Stimulated activated naive CD4-positive, alpha-beta T cell treated with Interleukin-2 at 50 U/mL for 16 hours (primary cell): Measurements from ENCODE around the gene ARAP1.

Experiments
- DNase-seq: peaks from one replicate; lab custom pipeline; 2025; lab: John Stamatoyannopoulos, UW

ARAP1 gene

DNA sequence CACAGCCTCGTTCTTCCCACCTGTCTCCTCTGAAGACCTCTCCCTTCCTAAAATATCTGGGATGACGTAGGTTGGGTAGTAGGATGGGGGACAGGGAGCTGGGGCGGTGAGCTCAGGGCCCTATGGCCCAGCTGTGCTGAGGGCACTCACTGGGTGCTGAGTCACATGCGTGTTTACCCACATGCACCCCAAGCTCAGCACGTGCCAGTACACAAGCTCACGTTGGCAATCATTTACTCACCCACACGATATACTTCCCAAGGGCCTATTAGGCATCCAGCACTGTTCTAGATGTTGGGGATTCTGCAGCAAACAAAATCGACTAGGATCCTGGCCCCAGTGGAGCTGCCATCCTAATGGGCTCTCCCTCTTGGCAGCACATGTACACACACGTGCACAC, 28.7 kb downstream of the ARAP1 start:
- no peak for DNase-seq

DNA sequence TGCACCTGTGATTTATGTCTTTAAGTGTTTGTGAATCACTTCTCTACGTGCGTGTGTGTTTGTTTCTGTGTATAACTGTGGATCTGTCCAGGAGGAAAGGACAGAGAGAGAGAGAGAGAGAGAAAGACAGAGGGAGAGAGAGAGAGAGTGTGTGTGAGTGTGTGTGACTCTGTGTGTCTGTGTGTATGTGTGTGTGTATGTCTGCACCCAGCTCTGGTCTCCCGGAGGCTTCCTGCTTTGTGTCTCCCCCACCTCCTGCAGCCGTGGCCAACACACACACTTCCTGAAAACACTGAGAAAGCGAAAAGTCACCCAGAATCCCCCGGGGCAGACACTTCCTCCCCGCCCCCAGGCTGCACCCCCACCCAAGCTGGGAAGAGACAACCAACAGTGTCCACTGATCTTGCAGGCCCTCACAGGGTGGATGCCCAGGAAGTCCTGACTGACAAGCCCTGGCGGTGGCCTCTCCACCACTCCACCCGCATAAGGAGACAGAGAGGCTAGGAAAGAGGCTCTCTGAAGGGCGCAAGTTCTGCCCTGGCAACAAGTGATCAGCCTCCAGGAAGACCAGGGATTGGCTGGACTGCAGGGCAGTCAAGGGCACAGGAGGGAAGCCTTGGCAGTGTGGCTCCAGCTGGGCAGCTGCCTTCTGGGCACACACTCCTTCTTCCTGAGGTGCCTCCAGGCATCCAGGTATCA, 30.0 kb downstream of the ARAP1 start:
- DNase-seq: peak; percentile 84

DNA sequence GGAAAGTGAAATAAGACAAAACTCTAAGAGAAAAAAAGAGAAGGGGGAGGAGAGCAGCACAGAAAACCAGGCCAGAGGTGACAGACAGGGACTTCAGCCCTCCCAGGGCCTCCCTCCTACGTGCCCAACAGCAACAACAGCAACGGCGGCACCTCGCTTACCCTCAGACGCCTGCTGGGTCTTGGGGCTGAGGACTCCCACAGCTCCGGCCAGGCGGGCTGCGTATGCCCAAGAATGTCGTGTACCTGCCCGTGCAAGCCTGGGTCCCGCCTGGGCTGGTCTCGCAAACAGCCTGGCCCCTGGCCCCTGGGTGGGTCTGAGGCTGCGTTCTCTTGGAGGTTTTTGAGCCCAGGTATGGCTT, 30.5 kb downstream of the ARAP1 start:
- DNase-seq: peak; percentile 30

DNA sequence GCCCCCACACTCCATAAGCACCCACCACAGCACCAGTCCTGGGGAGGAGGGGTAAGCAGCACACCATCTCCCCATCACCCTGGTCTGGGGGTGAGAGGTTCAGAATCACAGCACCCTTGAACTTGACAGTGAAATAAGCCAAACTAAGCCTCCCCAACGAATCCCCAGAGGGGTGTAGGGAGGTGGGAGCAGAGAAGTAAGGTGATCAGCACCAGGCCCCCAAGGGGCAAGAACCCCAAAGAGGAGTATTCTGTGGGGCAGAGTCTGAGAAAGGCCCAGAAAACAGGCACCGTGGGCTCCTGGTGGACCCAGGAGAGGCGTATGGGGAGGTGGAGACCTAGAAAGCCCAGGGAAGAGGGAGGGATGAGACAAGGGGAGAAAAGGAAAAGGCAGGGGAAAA, 30.9 kb downstream of the ARAP1 start:
- no peak for DNase-seq

DNA sequence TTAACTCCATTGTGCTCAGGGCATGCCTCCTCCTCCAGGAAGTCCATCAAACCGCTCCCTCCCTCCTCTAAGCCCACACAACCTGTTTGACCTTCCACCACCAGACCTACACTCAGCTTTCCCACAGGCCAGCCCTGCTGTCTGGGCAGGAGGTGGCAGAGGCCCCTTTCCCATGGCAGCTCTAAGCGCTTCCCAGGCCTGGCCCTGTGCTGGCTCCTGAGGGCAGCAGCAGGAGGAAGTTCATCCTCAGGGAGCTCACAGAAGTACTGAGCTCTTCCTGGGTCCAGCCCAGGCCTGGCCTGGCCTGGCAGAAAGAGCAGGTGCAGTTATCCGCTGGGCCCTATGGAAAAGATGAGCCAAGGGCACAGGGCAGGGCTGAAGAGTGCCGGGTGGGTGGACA, 31.4 kb downstream of the ARAP1 start:
- DNase-seq: no peak

DNA sequence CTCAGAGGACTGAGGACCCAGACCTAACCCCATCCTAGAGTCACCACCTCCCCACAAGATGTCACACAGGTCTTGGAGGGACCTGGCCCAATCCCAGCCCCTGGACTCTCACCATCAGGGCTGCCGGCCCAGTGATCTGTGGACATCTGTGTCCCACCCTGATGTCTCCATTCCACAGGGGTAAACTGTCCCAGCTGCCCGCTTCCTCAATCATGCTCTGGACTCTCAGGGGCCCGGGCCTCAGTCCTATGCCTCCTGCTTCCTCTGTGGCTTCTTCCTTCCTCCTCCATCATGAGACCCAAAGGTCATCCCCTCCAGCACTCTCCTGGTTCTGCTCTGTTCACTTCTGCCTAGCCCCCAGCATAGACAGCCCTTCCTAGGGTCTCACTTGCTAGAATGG, 32.2 kb downstream of the ARAP1 start:
- no peak for DNase-seq

DNA sequence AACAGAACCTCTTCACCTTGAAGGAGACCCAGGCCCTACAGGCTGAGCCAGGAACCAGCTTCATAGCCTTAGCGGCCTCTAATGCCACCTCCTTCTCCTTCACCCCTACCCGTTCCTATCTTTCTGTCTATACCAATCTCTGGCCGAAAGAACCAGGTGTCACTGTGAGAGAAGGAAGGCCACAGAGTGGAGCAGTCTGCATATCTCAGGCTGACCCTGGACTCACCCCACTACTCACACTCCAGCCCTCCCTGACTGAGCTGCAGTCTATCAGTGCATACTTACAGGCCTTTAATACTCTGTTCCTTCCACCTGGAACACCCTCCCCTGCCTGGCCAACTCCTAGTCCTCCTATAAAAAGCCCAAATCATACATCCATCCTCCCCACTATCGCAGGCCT, 32.7 kb downstream of the ARAP1 start:
- no peak for DNase-seq

DNA sequence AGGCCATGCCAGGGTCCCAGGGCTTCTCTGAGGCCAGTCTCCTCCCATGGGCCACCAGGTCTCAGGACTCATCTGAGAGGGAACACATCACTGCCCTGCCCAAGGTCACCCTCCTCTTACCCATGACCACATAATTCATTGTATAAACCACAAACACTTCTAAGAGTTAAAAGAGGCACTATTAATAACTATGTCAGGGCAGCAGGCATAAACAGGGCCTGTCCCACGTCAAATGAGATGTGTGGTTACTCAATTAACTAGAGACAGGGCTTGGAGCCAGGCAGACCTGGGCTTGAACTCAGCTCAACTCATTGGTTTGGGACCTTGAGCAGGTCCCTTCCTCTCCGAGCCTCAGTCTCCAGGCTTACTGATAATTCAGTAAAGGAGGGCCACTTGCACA, 33.1 kb downstream of the ARAP1 start:
- DNase-seq: no peak

DNA sequence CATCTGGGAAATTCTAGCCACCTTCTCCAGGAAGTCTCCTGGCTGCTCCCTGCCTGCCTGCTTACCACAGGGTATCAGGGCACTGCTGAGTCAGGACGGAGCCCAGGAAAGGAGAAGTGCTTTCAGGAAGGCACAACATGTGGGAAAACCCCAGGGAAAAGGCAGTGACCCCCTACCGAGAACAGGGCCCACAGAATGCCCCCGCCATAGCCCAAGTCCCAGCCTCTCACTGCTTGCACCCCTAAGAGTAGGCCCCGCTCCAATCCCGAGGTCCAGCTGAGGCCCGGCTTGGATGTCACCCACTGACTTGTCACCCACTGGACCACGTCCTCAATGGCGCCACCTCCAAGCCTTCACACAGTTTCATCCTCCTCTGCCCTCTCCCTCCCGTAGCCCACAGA, 34.1 kb downstream of the ARAP1 start:
- no peak for DNase-seq

DNA sequence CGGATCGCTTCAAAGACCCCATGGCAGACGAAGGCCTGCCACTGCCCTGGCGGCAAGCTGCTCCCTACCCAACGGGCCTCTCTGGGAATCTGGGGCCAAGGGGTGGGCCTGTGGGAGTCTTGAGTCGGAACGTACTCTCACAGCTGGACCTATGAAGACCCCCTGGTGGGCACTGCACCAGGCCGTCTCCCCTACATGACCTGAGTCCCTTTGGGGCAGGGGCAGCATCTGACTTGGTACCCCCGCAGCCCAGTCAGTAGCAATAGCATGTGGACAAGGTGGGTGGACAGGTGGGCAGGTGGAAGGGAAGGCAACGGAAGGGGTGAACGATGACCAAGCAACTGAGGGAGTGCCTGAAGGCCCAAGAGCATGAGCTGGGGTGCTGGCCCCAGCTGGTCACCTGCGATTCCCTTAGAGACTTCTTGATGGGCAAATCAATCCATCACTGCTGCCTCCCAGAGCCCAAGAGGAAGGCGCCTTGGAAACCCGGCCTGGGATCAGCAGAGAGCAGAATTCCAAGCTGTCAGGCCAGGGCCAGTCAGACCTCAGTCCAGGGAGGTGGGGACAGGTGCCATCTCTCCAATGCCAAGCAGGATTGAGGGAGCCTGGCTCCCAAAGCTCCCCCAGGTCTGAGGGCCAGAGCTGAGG, 35.3 kb downstream of the ARAP1 start:
- DNase-seq: no peak

DNA sequence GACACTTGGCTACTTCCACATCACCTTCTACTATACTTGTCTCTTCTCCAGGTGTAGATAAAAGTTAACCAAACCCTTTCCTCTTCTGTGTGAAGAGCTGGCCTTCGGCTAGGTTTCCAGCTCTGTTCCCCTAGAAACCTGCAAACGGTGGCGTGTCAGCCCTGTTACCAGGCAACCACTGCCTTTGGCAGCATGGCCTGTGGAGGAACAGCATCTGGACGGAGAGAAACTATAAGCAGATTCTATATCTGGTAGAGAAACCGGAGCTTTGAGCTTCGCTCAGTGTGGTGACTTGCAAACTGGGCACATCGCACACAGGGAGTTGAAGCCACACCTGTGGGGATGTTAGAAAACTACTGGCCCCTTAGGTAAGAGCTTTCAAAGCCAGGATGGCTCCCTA, 35.9 kb downstream of the ARAP1 start:
- no peak for DNase-seq

DNA sequence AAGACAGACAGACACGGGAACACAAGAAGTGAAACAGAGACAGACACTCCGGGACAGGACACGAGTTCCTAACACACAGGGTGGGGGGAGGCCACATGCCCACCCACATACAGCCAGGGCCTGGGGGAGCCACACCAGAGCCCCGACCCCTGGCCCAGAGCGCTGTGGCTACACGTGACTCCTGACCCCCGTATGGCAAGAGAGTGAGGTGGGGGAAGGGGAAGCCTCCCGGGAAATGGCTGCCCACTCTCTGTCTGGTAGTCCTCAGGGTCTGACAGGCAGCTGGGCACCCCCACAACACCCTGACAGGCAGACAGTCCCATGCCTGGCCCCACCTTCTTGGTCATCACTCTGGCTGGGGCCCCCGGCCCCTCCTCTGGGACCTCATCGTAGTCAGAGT, 39.4 kb downstream of the ARAP1 start:
- DNase-seq: no peak

DNA sequence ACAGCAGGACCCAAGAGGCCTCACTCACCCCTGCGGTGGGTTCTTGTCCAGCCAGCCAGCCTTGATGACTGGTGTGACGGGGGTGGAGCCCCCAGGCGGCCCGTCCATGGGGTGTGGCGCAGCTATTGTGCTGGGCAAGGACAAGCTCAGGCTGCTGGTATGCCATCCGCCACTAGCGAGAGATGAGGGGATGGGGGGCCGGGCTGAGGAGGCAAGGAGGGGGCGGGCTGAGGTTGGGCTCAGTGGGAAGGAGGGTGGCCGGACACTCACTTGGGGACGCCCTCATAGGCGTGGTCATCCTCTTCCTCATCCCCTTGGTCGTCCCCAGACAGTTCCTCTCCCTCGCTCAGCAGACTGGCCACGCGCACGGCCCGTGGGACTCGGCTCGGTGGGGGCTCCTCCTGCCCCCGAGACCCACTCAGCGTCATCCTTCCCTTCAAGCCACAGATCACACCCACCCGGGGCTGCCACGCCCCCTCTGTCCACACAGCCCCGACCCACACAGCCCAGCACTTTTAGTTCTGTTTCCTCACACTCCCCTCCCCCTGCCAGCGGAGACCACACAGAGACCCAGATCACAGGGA, 39.9 kb downstream of the ARAP1 start:
- DNase-seq: no peak

DNA sequence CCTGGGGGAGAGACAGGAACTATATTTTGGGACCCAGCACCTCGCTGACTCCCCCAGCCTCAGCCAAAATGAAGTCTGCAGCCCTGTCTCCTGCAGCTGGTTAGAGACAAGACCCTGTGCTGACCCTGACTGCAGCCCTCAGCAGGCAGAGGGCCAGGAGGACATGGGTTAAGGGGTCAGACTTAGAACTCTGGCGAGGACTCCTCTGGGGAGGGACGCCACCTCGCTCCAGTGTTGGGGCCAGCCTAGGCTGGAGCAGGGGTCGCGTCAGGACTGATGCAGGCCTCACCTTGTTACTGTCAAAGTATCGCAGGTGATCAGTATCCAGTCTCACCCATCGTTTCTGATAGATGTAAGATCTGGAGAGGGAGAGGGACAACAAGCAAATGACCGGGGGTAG, 41.1 kb downstream of the ARAP1 start:
- no peak for DNase-seq

DNA sequence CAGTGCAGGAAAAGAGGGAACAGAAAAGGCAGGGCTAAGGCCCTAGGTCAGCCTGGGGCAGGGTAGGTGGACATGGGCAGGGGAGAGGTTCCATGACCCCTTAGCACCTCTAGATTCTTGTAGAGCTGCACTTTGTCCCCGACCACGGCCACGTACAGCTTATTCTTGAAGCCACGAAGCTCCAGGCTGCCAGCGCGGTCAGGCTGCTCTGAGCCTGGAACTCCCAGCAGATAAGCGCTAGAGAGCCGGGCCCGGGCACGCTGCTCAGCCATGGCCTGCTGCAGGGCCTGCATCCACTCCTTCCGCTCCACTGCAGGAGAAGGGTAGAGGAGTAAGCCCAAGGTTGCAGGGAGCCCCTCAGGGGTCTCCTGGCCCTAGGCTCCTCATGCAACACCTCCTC, 41.9 kb downstream of the ARAP1 start:
- no peak for DNase-seq

DNA sequence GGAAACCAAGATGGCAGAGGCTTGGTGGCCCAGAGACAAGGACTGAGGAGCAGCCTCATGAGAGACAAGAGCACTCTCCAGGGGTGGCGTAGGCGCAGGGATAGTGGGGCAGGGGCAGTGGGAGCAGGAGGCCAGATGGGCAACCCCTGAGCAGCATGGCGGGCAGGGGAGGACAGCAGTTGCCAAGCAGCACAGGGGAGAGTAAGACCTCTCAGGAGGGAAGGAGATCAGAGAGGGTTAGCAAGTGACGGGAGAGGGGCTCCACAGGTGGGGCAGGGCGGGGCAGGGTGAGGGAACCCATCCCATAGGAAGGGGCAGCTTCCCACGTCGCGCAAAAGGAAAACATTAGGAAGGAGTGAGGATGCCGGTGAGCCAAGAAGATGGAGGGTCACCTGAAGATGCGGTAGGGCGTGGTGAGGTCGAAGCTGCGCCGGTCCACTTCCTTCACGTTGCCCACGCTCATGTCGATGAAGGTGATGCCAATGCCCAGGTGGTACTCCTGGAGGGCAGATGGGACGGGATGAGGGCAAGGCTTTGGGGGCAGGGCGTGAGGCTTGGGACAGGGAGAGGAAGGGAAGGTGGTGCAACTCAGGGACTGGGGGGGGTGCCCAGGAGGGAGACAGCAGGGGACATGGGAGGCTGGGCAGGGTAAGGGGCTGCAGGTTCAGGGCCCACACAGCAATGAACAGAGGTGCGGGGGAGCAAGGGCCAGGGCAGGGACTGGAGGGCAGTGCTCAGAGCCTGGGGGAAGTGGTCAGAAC, 42.5 kb downstream of the ARAP1 start:
- no peak for DNase-seq

DNA sequence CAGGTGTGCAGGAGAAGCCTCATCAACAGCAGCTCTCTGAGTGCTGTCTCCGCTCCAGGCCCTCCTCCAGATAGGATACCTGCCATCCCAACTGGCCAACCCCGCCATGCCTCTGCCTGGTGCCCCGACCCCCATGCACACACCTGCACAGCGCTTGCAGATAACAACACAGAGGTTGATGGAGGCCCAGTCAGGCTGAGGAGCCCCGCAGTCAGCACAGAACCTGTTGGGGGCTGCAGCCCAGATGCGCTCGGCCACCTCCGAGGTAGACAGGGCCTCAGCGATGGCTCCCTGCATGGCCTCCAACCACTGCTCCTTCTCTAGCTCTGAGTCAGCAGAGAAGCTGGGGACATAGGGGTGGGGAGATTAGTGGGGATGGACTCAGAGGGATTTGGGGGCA, 45.2 kb downstream of the ARAP1 start:
- DNase-seq: no peak

DNA sequence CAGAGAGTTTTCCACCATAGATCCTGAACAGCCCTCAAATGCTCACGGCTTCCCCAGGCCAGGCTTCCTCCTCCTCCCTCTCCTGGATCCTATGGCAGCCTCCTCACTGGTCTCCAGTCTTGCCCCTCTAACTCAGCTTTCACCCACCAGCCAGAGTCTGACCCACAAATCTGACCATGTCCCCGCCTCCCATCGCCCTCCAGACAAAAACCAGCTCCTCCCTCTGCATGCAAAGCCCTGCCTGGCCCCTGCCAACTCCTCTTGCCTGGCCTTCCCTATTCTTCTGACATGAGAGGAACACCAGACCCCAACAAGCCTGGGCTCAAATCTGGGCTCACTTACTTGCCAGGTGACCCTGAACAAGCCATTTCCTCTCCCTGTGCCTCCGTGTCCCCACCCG, 45.6 kb downstream of the ARAP1 start:
- DNase-seq: no peak

DNA sequence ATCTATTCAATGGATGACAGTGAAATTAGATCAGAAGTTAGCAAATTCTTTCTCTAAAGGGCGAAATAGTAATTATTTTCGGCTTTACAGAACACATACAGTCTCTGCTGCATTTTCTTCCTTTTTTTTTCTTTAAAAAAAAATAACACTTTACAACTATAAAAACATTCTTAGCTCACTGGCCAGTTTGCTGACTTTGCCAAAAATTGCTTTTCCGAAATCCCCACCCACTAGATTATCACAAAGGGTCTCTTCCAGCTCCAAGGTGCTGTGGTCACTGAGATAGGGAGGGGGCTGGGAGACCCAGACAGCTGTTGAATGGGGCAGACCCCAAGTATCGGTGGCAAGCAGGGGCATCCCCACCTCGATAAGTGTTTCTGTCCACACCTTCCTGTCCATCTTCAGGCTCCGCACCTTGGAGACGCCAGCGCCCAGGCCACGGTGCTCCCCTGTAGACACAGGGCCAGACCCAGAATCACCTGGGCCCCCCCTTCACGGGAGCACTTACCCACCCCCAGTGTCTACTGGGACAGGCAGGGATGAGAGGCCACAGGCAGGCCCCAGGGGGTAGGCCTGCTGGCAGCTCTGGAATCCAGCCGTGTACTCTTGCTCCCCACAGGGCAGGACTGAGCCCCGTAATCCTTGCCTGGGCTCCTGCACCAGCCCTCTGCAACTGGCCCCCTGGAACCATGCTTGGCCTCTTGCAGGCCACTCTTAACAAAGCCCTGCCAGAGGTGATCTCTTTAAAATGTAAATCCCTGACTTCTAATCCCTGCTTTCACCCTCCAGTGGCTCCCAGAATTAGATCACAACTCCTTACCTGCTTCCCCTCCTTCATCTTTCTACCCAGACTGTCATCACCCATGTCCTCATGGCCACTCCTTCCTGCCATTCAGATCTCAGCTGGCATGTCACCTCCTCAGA, 46.5 kb downstream of the ARAP1 start:
- no peak for DNase-seq

DNA sequence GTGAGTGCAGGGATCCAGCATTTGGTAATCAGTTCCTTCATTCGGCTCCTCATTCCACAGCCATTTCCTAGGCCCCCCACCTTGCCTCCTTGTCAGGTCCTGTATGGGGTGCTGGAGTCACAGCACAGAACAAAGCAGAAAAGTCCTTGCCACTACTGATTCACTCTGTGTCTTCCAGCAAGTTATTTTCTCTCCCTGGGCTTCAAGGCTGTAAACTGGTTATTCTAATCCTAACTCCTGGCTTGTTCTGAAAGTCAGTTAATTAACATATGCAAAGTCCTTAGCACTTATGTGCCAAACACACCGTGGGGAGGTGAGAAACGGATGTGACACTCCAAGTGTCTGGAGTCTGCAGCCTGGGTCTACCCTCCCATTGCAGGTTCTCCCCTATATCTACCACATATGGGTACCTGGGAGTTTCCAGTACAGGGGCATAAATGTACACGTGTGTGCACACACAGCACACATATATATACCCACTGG, 47.4 kb downstream of the ARAP1 start:
- no peak for DNase-seq

DNA sequence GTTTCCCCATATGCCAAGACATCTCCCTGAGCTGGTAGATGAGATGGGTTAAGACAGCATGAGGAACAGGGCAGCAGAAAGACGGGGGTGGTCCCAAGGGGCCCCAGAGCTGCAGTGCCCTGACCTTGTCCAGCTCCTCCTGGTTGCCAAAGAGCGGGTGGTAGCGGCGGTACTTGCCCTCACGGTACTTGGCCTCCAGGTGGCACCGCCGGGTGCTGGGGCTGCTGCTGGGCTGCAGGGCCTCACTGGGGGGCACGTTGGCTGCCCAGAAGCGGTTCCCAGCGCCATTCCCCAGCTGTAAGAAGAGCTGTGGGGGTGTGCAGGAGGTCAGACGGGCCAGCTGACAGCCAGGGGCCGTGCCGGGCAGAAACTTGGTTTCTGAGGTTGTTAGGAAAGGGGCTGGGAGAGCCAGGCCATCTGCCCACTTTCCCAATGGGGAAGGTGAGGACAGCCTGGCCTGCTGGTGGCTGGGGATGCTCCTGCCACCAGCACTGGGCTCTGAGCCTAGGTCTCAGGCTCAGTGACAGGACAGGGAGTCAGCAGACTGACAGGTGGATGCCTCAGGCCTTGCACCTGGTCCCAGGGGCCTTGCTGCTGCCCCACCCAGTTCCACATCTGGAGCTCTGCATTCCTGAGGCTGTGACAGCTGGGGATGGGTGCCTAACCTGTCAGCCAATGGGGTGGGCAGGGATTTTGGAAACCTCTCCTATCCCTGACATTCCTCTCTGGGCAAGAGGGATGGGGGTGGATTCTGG, 48.0 kb downstream of the ARAP1 start:
- DNase-seq: no peak
